ENCODE measurements around the gene GDF2. TPM values are rescaled to one million over a fixed set of nuclear protein-coding genes. Genes with fewer than 3 reads are reported as not detected.

The GDF2 gene
- total RNA-seq, 1 donor from 2014 or later, result 0.21 TPM

GRCh38 chr10:47333532-47333931 is 11.3 kb downstream of the GDF2 start:
- Histone ChIP-seq H3K27ac (no peak overlapping the region), H3K36me3 (no peaks in the 10 kb centered on the region), H3K27me3 (no peaks in the 10 kb centered on the region), H3K4me3 (no peak overlapping the region), H3K9me3 (no peaks in the 10 kb centered on the region), H3K4me1 (no peaks in the 10 kb centered on the region)
- intact Hi-C loops (cut with DNase I), result no loop called here
- DNase-seq (ENCODE audit: low spot score in 2 of 2), result peak in 1 of 2 donors; percentile 39
- TF ChIP-seq CTCF (IDR thresholded peaks at IDR 0.05), result no peak

- H3K9me3 ChIP-seq, result no peaks in the 10 kb centered on the region
- DNase-seq (ENCODE audit: low spot score in 2 of 2), result peak in 1 of 2 donors; percentile 48
- no peak overlapping the region for H3K4me3 ChIP-seq
- intact Hi-C loops (cut with DNase I), result no loop called here
- no peaks in the 10 kb centered on the region for H3K36me3 ChIP-seq
- H3K27me3 ChIP-seq, result no peaks in the 10 kb centered on the region
- H3K4me1 ChIP-seq, result no peaks in the 10 kb centered on the region
- H3K27ac ChIP-seq, result no peak overlapping the region
- TF ChIP-seq CTCF (IDR thresholded peaks at IDR 0.05), result no peak
Observed at GRCh38 chr10:47334466-47335295, 12.4 kb downstream of the GDF2 start.

- no peak for TF ChIP-seq CTCF (IDR thresholded peaks at IDR 0.05)
- Histone ChIP-seq H3K36me3 (no peaks in the 10 kb centered on the region), H3K4me3 (no peak overlapping the region), H3K27ac (no peak overlapping the region), H3K4me1 (no peaks in the 10 kb centered on the region), H3K27me3 (no peaks in the 10 kb centered on the region), H3K9me3 (no peaks in the 10 kb centered on the region)
- peak in 1 of 2 donors; percentile 22 for DNase-seq (ENCODE audit: low spot score in 2 of 2)
- intact Hi-C loops (cut with DNase I), result no loop called here
Observed at GRCh38 chr10:47335906-47336305, 13.7 kb downstream of the GDF2 start.

- intact Hi-C loops (cut with DNase I), result no loop called here
- Histone ChIP-seq H3K9me3 (no peaks in the 10 kb centered on the region), H3K36me3 (no peaks in the 10 kb centered on the region), H3K4me1 (no peaks in the 10 kb centered on the region), H3K27me3 (no peaks in the 10 kb centered on the region), H3K27ac (no peak overlapping the region), H3K4me3 (no peak overlapping the region)
- peak in 1 of 2 donors; percentile 40 for DNase-seq (ENCODE audit: low spot score in 2 of 2)
- no peak for TF ChIP-seq CTCF (IDR thresholded peaks at IDR 0.05)
Observed at GRCh38 chr10:47336387-47337134, 14.3 kb downstream of the GDF2 start.

GRCh38 chr10:47337310-47337709 is 15.1 kb downstream of the GDF2 start:
- TF ChIP-seq CTCF (IDR thresholded peaks at IDR 0.05), result no peak
- no peaks in the 10 kb centered on the region for H3K4me1 ChIP-seq
- no peak overlapping the region for H3K4me3 ChIP-seq
- no peak overlapping the region for H3K27ac ChIP-seq
- no peaks in the 10 kb centered on the region for H3K9me3 ChIP-seq
- intact Hi-C loops (cut with DNase I), result no loop called here
- no peaks in the 10 kb centered on the region for H3K36me3 ChIP-seq
- no peaks in the 10 kb centered on the region for H3K27me3 ChIP-seq
- peak in 1 of 2 donors; percentile 4 for DNase-seq (ENCODE audit: low spot score in 2 of 2)

Data from ascending aorta (tissue), 2 donors.